Calu3 (cell line): ENCODE data around the gene ZSWIM1. TPM values are rescaled to one million over a fixed set of nuclear protein-coding genes. Genes with fewer than 3 reads are reported as not detected.

Experiments used
- BruUV-seq: library from RNA; stranded (reverse); fragments of 400-500 nt; replicated peaks from 2 replicates; lab custom pipeline; 2021; lab: Mats Ljungman, UMichigan
- CTCF ChIA-PET: fragments of 300-600 bp; sonication (Branson Sonifier 250); formaldehyde crosslinking; loops from one replicate; lab custom pipeline; 2022; ENCODE audit warnings: antibody characterized with exemption; lab: Charles Lee
- DNase-seq: peaks from one replicate; pipeline ENCODE4 v3.0.0; 2022
- H3K27ac Mint-ChIP-seq: one replicate; pipeline ENCODE4 v1.8.0; 2022; ENCODE audit warnings: mixed read lengths; ENCODE audit not compliant: unreplicated experiment
- H3K27me3 Mint-ChIP-seq: one replicate; pipeline ENCODE4 v1.8.0; 2022; ENCODE audit warnings: mixed read lengths; ENCODE audit not compliant: unreplicated experiment
- H3K36me3 Mint-ChIP-seq: one replicate; pipeline ENCODE4 v1.8.0; 2022; ENCODE audit warnings: mild to moderate bottlenecking, moderate library complexity, mixed read lengths; ENCODE audit not compliant: insufficient read depth, unreplicated experiment
- H3K4me1 Mint-ChIP-seq: one replicate; pipeline ENCODE4 v1.8.0; 2022; ENCODE audit warnings: mild to moderate bottlenecking, low read depth, mixed read lengths; ENCODE audit not compliant: unreplicated experiment
- H3K4me3 Mint-ChIP-seq: one replicate; pipeline ENCODE4 v1.8.0; 2022; ENCODE audit warnings: mild to moderate bottlenecking, low read depth, moderate library complexity, mixed read lengths; ENCODE audit not compliant: unreplicated experiment
- H3K9me3 Mint-ChIP-seq: one replicate; pipeline ENCODE4 v1.8.0; 2022; ENCODE audit warnings: low read depth, mixed read lengths; ENCODE audit not compliant: unreplicated experiment
- CTCF ChIP-seq: fragments of 200-600 bp; IDR thresholded peaks from one replicate; pipeline ENCODE4 v1.8.0; 2022; ENCODE audit warnings: antibody characterized with exemption; ENCODE audit not compliant: unreplicated experiment
- intact Hi-C: fragments of 100-400 bp; cut with micrococcal nuclease; formaldehyde crosslinking; loops from one replicate; pipeline ENCODE4 v1.10.0; 2022; ENCODE audit not compliant: unreplicated experiment
- total RNA-seq: library from RNA; stranded (reverse); gene quantifications from 2 replicates; pipeline ENCODE4 v1.2.3, GENCODE V29; 2022

Gene ZSWIM1
- total RNA-seq, 1 experiment from 2014 or later: 20.2 TPM

GRCh38 chr20:45912344-45912682, 31.3 kb downstream of the ZSWIM1 start:
- Mint-ChIP-seq H3K36me3 (peaks cover 14% of the 10 kb centered on the region), H3K4me1 (peaks cover 9% of the 10 kb centered on the region), H3K27me3 (peaks cover 39% of the 10 kb centered on the region), H3K4me3 (peak overlapping the region; percentile 62), H3K9me3 (no peaks in the 10 kb centered on the region), H3K27ac (no peak overlapping the region)
- intact Hi-C loops: no loop called here
- no peak for DNase-seq
- no peak for TF ChIP-seq CTCF
- CTCF ChIA-PET: no interaction called here
- no TSS peak for BruUV-seq

- H3K4me1 Mint-ChIP-seq: peaks cover 9% of the 10 kb centered on the region
- peaks cover 39% of the 10 kb centered on the region for H3K27me3 Mint-ChIP-seq
- CTCF ChIA-PET: no interaction called here
- no peaks in the 10 kb centered on the region for H3K9me3 Mint-ChIP-seq
- H3K4me3 Mint-ChIP-seq: no peak overlapping the region
- H3K27ac Mint-ChIP-seq: no peak overlapping the region
- H3K36me3 Mint-ChIP-seq: peaks cover 14% of the 10 kb centered on the region
- TF ChIP-seq CTCF: no peak
- DNase-seq: no peak
- BruUV-seq: no TSS peak
- intact Hi-C loops: no loop called here
Measured at GRCh38 chr20:45913116-45913515, 32.1 kb downstream of the ZSWIM1 start.

GRCh38 chr20:45917790-45918141, 36.7 kb downstream of the ZSWIM1 start:
- BruUV-seq: no TSS peak
- Mint-ChIP-seq H3K4me3 (no peak overlapping the region), H3K36me3 (no peaks in the 10 kb centered on the region), H3K4me1 (no peaks in the 10 kb centered on the region), H3K27me3 (peaks cover 45% of the 10 kb centered on the region), H3K9me3 (no peaks in the 10 kb centered on the region), H3K27ac (no peak overlapping the region)
- intact Hi-C loops: no loop called here
- TF ChIP-seq CTCF: no peak
- CTCF ChIA-PET: interaction anchor here (1.0 to 1.1 kb wide), 2 partner anchors 18 to 26 kb away, joined by 3 to 5 read pairs; no protein-coding TSS in a partner anchor
- DNase-seq: no peak

GRCh38 chr20:45918182-45918737, 37.2 kb downstream of the ZSWIM1 start:
- H3K4me3 Mint-ChIP-seq: no peak overlapping the region
- intact Hi-C loops: no loop called here
- TF ChIP-seq CTCF: no peak
- CTCF ChIA-PET: interaction anchor here (1.0 to 1.1 kb wide), 2 partner anchors 18 to 26 kb away, joined by 3 to 5 read pairs; no protein-coding TSS in a partner anchor
- BruUV-seq: no TSS peak
- no peaks in the 10 kb centered on the region for H3K36me3 Mint-ChIP-seq
- no peaks in the 10 kb centered on the region for H3K9me3 Mint-ChIP-seq
- no peak for DNase-seq
- no peak overlapping the region for H3K27ac Mint-ChIP-seq
- peaks cover 41% of the 10 kb centered on the region for H3K27me3 Mint-ChIP-seq
- H3K4me1 Mint-ChIP-seq: no peaks in the 10 kb centered on the region
